Forelimb muscle (tissue), 1 donor: ENCODE data around the gene PKD2L2. TPM values are rescaled to one million over a fixed set of nuclear protein-coding genes. Genes with fewer than 3 reads are reported as not detected.
"Not testable (repeated sequence)": the region's sequence is repeated elsewhere in the genome, so short reads cannot be mapped to it uniquely, and the experiment has no call there.

Experiments used
- DNase-seq: peaks from one replicate; pipeline ENCODE4 v3.0.0-alpha.2; 2013; ENCODE audit warnings: low read depth
- polyA plus RNA-seq: library from polyadenylated mRNA; unstranded; fragments of 120-200 nt; gene quantifications from one replicate; pipeline ENCODE4 v1.2.1, GENCODE V29; 2013; ENCODE audit not compliant: insufficient read length

Gene PKD2L2
- polyA plus RNA-seq, 1 donor: 0.83 TPM

DNA sequence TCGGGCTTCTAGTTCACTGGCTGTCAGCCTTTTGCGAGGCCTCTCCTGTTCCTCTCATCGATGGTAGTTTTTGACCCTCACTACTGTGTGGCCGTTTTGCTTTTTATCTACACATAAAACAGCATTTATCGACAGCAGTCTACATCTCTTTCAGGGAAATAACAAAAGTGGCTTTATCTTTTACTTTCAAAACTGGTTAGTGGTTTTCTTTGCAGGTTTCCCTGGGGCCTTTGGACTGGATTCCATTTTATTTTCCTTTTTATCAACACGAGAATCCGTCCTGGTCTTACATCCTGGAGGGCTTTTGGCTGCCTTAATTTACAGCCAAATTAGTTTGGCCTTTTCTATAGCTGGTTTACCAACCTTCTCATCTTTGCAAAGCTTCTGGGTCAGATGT is 793 bp upstream of the PKD2L2 start:
- no peak for DNase-seq

DNA sequence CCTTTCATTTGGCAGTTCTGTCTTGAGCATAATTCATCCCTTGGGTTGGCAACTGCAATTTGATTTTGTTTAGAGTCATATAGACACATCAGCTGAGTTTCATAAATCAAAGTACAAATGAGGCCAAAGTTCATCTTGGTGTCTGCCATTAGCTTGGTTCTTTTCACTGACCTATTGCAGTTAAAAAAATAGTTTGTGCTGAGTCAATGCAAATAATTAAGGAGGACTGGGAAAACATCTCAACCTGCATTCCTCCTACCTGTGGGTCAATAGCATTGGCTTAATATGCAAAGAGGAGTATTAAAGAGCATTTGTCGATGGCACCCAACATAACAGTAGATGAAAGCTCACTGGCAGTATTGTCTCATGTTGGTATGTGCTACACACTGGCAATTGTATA is 1.6 kb downstream of the PKD2L2 start:
- no peak for DNase-seq

DNA sequence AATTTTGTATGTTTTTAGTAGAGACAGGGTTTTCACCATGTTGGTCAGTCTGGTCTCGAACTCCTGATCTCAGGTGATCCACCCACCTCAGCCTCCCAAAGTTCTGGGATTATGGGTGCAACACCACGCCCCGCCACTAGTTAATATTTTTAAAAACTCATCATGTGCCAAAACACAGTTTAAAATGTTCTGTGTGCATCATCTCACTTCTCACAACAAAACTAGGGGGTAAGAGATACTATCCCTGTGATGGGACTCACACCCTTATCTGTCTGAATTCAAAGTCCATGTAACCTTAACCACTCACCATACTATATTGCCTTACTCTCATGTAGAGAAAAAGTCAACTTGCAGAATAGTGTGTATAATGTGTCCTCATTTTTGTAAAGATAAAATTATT is 2.6 kb downstream of the PKD2L2 start:
- no peak for DNase-seq

DNA sequence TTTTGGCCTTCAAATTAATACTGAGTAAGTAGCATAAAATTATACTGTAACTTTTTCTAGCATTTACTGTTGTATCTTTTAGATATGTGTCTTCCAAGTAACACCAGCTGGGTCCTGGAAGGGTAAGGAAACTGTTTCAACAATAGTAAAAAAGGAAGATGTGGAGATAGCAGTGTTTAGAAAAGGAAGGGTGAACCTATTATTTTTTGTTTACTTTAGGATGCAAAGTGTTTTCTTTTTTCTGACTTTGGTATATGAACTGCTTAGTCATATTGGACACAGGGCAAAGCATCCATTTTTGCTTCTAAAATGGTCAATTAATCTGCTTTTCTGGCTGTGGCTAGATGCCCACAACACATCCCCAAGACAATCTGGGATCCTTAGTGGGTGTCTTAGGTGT is 5.3 kb downstream of the PKD2L2 start:
- no peak for DNase-seq

DNA sequence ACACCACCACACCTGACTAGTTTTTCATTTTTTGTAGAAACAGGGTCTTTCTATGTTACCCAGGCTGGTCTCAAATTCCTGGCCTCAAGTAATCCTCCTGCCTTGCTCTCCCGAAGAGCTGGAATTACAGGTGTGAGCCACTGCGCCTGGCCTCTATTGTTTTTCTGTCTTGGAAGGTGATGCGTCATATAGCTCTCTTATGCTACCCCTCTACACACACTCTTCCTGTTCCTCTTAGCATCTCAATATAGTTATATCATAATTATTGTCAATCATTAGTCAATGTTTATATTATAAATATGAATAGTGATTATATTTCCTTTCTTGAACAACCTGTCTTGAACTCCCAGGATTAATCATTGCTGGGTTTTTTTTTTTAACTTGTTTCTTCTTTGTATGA is 7.3 kb downstream of the PKD2L2 start:
- no peak for DNase-seq

DNA sequence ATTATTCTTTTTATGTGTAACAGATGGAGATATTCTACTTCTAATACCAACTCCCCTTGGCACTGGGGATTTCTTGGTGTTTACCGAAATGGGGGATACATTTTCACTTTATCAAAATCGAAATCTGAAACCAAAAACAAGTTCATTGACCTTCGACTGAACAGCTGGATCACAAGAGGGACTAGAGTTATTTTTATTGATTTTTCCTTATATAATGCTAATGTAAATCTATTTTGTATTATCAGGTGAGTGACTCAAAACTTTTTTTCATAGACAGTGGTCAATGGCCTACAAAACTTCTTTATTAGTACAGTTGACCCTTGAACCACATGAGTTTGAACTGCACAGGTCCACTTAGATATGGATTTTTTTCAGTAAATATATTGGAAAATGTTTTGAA is 10.2 kb downstream of the PKD2L2 start:
- DNase-seq: no peak

DNA sequence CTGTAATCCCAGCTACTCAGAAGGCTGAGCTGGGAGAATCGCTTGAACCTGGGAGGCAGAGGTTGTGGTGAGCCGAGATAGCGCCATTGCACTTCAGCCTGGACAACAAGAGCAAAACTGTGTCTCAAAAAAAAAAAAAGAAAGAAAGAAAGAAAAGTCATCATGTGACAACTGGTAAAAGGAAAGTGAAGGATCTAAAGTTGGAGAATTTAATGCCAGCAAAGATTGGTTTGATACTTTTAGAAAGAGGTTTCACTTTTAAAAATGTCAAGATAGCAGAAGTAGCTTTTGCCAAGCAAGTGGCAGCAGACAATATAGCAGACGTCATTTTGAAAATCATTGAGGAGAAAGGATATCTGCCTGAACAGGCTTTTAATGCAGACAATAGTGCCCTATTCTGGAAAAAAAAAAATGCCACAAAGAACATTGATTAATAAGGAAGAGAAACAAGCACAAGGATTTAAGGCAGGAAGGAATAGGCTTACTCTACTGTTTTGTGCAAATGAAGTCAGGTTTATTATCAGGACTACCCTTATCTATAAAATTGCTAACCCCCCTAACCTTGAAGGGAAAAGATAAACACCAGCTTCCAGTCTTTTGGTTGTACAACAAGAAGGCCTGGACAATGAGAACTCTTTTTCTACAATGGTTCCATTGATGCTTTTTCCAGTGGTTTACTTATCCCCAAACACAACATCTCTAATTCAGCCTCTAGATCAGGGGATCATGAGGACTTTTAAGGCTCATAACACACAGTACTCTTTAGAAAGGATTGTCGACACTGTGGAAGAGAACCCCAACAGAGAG is 12.0 kb downstream of the PKD2L2 start:
- no peak for DNase-seq

DNA sequence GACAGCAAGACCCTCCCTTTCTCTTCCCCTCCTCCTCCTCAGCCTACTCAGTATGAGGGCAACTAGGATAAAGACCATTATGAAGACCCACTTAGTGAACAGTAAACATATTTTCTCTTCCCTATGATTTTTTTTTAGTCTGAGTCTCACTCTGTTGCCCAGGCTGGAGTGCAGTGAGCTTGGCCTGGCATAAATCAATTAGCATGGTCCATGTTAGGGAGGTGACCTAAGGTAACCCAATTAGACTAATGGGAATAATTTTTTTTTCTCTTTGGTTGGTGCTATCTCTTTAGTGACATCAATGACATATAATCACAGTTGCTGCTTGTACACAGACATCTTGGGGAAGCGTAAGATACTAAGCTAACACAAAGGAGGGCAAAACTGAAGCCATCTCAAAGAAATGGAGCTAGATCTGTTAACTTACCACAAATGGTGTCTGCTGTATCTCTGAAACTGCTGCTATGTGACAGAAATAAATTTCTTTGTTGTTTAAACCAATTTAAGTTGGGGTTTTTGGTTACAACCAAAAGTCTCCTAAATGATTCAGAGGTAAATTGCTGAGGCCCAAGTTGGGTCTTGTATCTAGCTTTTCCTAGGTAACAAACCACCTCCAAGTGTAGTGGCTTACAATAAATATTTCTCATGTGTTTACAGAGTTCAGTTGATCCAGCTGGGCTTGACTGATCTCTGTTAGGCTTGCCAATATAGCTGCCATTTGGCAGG is 13.3 kb downstream of the PKD2L2 start:
- DNase-seq: no peak

DNA sequence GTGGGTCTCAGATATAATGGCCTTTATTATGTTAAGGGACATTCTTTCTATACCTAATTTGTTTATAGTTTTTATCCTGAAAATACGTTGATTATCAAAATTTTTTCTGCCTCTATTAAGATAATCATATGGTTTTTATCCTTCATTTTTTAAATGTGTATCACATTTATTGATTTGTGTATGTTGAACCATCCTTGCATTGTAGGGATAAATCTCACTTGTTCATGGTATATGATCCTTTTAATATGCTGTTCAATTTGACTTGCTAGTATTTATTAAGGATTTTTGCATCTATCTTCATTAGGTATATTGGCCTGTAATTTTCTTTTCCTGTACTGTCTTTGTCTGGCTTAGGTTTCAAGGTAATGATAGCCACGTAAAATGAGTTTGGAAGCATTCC is 25.5 kb downstream of the PKD2L2 start:
- no peak for DNase-seq

DNA sequence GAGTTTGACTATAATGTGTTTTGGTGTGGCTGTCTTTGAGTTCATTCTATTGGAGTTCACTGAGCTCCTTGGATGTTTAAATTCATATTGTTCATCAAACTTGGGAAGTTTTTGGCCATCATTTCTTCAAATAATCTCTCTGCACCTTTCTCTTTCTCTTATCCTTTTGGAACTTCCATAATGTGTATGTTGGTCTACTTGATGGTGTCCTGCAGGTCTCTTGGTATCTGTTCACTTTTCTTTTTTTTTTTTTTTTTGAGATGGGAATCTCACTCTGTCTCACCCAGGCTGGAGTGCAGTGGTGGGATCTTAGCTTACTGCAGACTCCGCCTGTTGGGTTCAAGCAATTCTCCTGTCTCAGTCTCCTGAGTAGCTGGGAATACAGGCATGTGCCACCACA is 27.7 kb downstream of the PKD2L2 start:
- no peak for DNase-seq

DNA sequence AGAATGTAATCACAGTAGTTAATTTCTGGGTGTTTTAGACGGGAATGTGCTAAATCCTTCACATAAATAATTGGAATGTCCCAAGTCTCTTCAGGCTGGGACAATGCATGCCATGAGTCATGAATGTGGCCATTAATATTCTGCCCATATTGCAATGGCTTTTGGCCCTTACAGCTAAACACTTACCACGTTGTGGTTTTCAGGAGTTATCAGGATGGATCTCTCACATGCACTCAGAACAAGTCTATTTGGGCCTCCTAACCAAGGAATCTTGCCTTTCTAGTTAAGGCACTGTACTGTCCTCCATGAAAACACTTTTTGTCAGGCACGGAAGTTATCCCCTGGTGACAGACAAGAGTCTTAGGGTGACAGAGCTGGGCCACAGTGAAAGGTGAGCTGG is 32.7 kb downstream of the PKD2L2 start:
- DNase-seq: no peak

DNA sequence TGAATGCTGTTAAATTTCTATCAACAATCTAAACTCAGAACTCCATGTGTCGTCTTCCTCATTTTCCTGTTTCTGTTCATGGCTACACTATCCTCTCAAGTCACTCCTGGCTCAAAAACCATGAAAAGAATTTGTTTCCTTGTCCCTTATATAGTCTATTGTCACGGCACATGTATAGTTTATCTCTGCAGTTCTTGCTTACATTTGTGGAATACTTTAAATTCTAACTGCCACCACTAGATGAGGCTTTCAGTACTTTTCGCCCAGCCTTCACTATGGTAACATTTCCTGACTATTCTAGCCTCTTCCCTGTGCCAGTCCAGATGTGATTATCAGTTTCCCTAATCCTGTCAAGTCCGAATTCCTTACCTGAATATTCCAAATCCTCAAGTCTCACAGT is 34.6 kb downstream of the PKD2L2 start:
- DNase-seq: no peak

DNA sequence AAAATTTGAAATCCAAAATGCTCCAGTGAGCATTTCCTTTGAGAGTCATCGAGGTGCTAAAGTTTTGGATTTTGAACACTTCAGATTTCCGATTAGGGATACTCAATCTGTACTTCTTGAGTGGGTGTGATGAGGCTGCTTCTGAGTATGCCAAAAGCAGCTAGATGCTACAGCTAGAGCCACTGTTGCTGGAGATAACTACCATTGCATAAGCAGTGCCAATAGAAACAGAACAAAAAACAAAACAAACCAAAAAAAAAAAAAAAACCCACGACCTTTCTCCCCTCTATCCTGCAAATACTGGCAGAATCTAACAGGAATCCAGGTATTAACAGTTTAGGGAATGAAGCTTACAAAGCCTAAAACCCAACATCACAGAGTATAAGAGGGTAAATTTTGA is 43.5 kb downstream of the PKD2L2 start:
- no peak for DNase-seq

DNA sequence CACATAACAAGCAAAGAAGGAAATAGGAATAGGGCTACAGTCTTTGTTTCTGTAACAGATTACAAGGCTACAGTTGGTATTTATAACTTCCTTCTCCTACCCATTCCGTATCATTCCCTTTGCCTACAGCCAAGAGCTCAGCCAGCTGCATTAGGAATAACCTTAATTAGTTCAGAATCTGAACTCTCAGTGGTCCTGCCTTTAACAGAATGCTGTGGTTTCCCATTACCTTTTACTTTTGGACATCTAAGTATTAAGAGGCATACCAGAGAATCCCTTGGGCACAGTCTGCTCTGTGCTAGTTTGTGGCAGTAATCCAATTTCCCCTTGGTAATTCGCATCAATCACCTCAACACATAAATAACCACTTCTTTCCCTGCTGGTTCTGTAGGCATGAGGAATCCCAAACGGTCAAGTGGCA is 44.2 kb downstream of the PKD2L2 start:
- DNase-seq: no peak

DNA sequence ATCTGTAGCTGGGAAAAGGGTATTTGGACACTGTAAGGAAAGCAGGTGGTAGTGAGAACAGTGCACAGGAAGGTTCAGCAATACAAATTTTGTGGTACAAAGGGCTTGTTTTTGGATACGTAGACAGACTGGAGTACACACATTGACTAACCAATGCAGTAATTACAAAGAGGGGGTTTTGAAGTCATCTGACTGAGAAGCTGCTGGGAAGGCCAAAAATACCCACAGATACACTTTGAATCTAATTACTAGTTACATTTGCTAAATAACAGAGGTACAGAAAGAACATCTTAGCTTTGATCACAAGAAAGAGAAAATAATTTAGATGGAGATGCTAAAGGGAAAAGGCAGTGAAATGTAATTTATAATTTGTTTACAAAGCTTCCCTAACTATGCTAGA is 45.9 kb downstream of the PKD2L2 start:
- DNase-seq: no peak

DNA sequence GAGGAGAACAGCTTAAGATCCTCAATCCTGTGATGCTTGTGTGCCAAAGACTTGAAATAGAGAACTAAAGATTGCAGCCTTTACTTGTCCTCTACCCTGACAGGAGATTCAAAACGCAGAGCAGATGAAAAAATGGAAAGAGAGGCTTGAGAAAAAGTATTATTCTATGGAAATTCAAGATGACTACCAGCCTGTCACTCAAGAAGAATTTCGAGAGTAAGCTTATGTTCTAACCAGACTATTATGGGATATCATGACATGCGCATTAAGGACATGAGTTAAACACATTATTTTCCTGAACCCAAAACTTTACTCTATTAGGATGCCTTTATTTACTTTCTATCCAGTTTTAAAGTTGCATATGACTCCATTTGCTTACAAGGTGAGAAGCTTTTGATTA is 46.4 kb downstream of the PKD2L2 start:
- DNase-seq: no peak

DNA sequence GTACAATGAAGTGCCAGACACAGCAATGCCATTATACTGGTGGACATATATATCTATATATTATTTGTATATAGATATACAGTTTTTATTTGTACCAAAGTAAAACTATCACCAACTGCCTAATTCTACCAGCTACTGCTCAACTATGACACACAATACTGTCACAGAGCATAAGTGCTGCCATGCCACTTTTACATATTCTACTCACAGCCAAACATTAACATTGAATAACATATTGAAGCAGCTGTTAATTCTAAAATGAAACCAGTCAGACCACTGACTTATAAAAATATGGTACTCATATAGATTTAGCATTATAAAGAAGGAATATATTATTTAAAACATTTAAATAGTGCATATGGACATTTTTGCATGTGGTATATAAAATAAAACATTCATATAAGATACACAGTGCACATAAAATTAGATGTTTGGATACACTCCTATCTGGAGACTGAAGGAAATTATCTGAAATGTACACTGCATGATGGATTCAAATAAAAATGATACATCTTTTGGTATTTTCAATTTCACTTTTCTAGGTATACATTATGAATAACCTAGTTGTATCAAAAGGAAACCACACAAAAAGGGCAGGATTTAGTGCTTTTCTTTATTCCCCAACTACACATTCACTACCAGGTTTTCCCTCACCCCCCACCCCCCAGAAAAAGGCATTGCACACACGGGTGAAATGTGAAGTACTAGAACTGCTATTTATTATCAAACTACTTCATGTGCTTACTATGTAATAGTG is 48.9 kb downstream of the PKD2L2 start:
- DNase-seq: no peak

DNA sequence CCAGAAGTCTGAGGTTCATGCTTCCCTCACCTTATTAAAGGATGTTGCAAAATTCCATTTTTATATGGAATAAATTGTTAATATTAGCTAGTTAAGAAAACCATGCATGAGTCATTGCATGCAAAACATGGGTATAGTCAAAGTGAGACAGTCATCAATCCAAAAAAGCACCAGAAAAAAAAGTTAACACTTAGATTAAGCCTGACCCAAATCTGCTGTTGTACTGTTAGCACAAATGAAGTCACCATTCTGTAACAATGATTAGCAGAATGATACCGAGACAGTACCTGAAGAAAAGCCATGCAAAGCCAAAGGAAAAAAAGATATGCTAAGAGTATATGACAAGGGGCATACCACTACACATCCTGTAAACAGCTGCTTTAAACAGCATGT is 49.5 kb downstream of the PKD2L2 start:
- no peak for DNase-seq

DNA sequence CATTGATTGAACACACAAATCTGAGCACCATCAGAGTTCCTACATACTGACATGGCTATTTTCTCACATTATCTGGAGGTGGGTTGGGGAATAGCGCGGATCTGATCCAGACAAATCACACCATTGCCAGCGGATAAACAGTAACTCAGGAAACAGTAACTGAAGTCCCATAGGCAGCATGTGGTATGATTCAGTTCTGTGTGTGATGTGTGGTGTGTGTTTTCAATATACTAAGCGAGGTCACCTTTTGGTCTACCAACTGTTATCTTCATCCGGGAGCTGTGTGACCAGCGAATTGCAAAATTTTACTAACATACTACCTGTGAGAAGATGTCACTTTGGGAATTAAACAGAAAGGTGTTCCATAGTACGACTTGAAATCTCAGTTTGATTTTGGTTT is 50.1 kb downstream of the PKD2L2 start:
- DNase-seq: no peak

DNA sequence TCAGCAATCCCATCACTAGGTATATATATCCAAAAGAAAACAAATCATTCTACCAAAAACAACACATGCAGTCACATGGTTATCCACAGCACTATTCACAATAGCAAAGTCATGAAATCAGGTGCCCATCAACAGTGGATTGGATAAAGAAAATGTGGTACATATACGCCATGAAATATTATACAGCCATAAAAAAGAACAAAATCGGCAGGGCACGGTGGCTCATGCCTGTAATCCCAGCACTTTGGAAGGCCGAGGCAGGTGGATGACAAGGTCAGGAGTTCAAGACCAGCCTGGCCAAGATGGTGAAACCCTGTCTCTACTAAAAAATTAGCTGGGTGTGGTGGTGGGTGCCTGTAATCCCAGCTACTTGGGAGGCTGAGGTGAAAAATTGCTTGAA is 55.0 kb downstream of the PKD2L2 start:
- DNase-seq: not testable (repeated sequence)

DNA sequence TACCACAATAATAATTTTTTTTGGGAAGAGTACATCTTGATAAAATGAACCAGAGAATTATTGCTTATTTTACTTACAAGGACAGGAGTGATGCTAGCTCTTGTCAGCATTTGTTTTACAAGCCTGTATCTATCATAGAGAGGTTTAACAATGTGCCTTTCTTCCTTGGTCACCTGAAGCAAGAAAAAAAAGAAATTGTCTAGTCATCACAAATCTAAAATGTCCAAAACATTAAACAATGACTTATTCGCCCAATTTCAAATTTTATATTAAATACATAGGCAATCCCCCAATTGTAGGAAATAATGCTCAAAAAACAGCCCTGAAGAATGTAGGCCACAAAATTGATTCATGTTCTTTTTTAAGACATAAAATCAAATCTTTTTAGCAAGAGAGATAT is 56.6 kb downstream of the PKD2L2 start:
- DNase-seq: no peak

DNA sequence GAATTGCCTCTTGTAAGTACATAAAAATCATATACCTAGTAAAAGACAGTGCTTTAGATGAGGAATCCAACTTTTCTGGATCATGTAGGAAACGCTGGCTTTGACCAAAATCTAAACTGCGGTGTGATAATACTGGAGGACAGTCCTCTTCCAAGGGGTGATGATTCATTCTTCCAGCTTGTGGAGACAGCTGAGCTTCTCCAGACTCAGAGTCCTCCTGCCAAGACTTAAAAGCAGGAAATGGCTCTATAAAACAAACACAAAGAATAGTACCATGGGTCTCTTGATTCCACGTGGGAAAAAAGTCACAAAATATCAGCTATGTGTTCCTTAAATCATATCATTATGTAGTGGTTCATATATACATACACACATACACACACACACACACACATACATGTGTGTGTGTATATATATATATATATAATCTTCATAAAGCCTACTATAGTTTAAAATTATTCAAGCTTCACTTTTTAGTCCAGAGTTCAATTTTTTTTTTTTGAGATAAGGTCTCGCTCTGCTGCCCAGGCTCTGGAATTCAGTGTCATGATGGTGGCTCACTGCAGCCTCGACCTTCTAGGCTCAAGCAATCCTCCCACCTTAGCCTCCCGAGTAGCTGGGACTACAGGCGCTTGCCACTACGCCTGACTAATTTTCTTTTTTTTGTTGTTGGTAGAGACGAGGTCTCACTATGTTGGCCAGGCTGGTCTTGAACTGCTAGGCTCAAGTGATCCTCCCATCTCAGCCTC is 65.0 kb downstream of the PKD2L2 start:
- DNase-seq: peak; percentile 22
